NCI-H82 treated with DMSO at 0.1 percent for 48 hours (cell line): Measurements from ENCODE around the gene GRWD1.
"Not testable (repeated sequence)": the region's sequence is repeated elsewhere in the genome, so short reads cannot be mapped to it uniquely, and the experiment has no call there.

Source experiments
- DNase-seq: peaks from one replicate; lab custom pipeline; 2025; ENCODE audit not compliant: unreplicated experiment; lab: John Stamatoyannopoulos, UW

Gene GRWD1

DNA sequence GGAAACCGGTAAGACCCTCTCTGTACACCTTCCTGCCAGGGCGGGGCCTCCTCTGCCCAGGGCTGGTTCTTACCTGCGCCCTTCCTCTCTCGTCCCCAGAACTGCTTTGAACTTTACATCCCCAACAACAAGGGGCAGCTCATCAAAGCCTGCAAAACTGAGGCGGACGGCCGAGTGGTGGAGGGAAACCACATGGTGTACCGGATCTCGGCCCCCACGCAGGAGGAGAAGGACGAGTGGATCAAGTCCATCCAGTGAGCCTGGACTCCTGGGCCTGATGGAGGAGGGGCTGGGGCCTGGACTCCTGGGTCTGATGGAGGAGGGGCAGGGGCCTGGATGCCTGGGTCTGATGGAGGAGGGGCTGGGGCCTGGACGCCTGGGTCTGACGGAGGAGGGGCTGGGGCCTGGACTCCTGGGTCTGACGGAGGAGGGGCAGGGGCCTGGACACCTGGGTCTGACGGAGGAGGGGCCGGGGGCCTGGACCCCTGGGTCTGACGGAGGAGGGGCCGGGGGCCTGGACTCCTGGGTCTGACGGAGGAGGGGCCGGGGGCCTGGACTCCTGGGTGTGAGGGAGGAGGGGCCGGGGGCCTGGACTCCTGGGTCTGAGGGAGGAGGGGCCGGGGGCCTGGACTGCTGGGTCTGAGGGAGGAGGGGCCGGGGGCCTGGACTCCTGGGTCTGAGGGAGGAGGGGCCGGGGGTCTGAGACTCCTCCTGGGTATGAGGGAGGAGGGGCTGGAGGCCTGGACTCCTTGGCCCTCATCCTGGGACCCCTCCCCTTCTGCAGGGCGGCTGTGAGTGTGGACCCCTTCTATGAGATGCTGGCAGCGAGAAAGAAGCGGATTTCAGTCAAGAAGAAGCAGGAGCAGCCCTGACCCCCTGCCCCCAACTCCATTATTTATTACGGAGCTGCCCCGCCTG, 32.8 kb downstream of the GRWD1 start:
- DNase-seq: no peak

- DNase-seq: no peak
These were observed 33.9 kb downstream of the GRWD1 start for GRCh38 chr19:48479686-48480085.

GRCh38 chr19:48480183-48480557, 34.4 kb downstream of the GRWD1 start:
- DNase-seq: no peak

DNA sequence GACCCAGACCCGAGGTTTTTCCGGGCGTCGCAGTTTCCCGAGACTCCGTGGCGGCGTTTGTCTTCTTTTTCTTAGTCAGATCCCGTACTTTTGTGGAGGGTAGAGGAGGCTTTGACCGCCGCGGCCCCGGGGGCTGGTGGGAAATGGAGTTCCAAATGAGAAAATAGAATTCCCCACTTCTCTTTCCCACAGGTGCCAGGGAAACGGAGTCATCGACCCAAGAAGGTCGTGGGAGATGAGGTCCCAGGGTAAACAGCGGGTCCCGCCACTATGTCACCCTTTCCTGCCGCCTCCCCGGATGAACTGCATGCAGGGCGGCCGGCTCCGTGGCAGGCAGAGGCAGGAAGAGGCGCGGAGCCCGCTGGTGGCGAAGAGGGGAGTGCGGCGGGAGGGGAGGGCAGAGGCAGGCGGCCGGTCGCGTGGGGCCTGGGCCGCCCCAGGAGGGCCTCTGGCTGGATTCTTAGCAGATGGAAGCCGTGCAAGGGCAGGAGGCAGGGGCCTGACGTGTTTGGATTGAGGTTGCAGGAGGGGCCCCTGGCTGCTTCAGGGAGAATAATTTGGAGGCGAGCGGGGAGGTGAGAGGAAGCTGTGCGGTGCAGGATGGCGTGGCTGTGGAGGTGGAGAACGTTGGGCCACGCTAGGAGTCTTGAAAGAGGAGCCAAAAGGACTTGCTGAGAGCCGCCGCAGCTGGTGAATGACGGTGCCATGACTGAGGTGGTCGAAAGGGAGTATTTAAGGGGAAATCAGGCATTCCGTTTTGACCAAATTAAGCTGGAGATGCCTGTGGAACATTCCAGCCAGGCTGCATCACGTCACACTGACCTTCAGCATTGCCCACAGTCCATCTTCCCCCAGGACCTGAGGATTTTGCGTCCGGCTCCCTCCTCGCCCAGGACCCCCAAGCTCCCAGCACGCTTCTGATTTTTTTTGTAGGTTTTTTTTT, 35.0 kb downstream of the GRWD1 start:
- DNase-seq: no peak

GRCh38 chr19:48481846-48482639, 36.3 kb downstream of the GRWD1 start:
- no peak for DNase-seq

GRCh38 chr19:48483301-48483700, 37.5 kb downstream of the GRWD1 start:
- no peak for DNase-seq

DNA sequence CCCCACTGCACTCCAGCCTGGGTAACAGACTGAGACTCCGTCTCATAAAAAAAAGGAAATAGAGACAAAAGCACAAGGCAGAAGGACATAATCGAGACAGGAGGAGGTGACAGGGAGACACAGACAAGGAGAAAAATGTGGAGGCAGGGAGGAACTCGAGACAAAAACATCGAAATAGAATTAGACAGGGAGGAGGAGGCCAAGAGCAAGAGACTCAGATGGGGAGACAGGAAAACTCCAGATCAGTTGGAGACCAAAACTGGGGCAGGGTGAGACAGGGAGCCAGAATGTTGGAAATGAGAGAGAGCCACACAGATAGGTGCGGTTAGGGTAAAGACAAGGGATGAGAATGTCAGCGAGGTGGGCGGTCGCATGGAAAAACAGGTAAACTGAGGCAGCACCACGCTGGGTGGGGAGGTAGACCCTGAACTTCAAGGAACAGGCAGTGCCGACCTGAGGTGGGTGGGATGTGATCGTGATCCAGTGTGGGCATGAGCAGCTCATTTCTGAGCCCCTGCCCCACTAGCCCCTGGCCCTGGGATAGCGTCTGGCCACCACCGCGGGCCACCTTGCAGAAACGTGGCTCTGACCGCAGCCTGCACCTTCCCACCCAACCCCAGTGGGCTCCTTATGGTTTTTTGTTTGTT, 38.6 kb downstream of the GRWD1 start:
- no peak for DNase-seq

DNA sequence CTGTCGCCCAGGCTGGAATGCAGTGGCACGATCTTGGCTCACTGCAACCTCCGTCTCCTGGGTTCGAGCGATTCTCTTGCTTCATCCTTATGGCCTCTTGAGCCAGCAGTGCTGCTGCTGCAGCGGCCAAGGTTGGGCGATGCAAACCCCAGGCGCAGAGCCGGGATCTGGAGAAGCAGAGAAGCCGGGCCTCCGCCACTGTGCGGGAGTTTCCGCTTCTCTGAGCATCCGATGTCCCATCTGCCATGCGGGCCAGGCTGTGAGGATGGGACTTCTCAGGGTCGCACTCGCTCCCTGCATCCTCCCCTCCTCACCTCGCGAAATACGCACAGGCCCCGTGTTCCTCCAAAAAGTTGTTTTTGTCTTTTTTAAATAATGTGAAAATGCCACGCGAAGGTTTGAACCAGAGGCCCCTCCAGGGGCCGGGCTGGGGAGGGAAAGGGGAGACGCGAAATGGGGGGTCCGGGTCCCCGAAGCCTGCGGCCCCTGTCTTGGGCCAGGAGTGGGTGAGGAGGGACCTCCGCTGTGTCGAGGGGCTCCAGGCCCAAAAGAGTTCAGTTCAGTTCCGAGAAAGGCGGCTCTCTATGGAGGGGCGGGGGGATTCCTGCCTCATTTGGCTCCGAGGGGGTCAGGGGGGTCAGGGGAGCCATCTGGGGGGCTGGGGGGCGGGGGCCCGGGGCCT, 39.3 kb downstream of the GRWD1 start:
- no peak for DNase-seq

- not testable (repeated sequence) for DNase-seq
These were observed 40.9 kb downstream of the GRWD1 start for GRCh38 chr19:48486706-48487105.

GRCh38 chr19:48487544-48487943, 41.8 kb downstream of the GRWD1 start:
- DNase-seq: no peak

GRCh38 chr19:48487948-48488347, 42.2 kb downstream of the GRWD1 start:
- DNase-seq: no peak

DNA sequence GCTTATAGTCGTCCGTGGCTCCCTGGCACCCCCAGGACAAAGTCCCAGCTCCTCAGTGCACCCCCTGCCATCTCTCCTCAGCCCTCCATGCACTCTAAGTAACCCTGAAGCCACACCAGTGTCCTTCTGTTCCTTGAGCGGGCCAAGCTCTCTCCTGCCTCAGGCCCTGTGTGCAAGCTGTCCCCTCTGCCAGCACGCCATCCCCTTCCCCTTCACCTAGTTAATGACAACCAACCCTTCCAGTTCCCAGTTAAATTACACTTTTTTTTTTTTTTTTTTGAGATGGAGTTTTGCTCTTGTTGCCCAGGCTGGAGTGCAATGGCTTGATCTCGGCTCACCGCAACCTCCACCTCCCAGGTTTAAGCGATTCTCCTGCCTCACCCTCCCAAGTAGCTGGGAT, 42.7 kb downstream of the GRWD1 start:
- not testable (repeated sequence) for DNase-seq

GRCh38 chr19:48489608-48490216, 43.9 kb downstream of the GRWD1 start:
- peak; percentile 48 for DNase-seq

GRCh38 chr19:48490981-48491792, 45.4 kb downstream of the GRWD1 start:
- DNase-seq: peak; percentile 26

DNA sequence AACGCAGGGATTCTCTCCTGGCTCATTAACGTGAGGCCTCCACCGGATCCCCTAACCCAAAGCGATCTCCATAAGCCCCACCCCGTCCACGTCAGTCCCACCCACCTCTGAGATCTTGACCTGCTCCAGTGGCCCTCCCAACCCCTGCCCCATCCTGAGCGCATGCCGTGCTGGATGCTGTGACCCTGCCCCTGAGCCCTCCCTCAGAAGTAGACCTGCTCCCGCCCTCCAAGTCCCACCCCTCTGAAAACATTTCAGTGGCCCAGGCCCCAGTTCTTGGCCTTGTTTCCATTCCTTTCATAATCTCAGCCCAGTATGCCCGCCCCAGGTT, 46.0 kb downstream of the GRWD1 start:
- DNase-seq: no peak

GRCh38 chr19:48492925-48493717, 47.3 kb downstream of the GRWD1 start:
- DNase-seq: peak; percentile 99

DNA sequence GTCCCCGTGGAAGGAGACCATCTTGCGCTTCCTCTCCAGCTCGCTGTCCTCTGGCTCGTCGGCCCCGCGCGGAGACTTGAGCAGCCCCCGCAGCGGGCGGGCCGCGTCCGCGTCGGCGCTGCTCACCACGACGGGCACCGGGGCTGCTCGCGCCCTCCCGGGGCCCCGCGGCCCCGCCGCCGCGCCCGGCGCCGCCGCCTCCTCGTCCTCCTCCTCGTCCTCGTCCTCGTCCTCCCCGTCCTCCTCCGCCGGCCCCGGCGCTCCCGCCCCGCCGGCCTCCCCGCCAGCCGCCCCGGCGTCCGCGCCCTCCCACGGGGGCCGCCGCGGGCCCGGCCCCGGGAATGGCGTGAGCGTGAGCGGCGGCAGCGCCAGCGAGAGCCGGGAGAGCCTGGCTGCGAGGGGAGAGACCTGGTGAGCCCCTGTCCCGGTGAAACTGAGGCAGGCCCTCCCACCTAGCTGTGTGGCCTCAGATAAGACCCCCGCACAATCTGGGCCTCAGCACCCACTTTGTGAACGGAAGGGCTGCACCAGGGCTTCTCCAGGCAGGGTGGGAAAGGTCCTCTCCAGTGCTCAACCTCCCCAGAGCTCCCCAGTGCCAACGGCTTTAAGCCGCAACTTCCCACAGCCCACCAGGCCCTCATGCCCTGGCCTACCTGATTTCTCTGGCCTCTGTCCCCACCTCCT, 48.1 kb downstream of the GRWD1 start:
- DNase-seq: no peak
